K562 (cell line): Measurements from ENCODE around the gene COL5A1. TPM values are rescaled to one million over a fixed set of nuclear protein-coding genes. Genes with fewer than 3 reads are reported as not detected.
"Not testable (repeated sequence)": the region's sequence is repeated elsewhere in the genome, so short reads cannot be mapped to it uniquely, and the experiment has no call there.

Experiments
- ATAC-seq: fragments of 200-7000 bp; cut with Tn5 transposase; 3 replicates; pipeline ENCODE4 v1.9.1; 2020; ENCODE audit warnings: moderate library complexity
- BruUV-seq: library from RNA; stranded (reverse); fragments of 400-500 nt; replicated peaks from 2 replicates; lab custom pipeline; 2021; lab: Mats Ljungman, UMichigan
- CTCF ChIA-PET: fragments of 300-600 bp; formaldehyde crosslinking; extraction: SDS; loops from one replicate; lab custom pipeline; 2021; ENCODE audit warnings: low intra/inter-chr PET ratio; lab: Yijun Ruan, JAX
- POLR2A ChIA-PET: fragments of 300-600, 350-650 bp; sonication (Branson Sonifier 250); formaldehyde crosslinking; extraction: SDS; loops from one replicate; lab custom pipeline; 2021; ENCODE audit warnings: antibody characterized with exemption, inconsistent platforms; lab: Yijun Ruan, JAX
- DNase-seq, 4 experiments: peaks; one replicate each; pipeline versions ENCODE4 v3.0.0 to v3.0.0-alpha.2; 2011 to 2018; ENCODE audit warnings: low spot score in 3 of 4, mixed read lengths in 3 of 4; ENCODE audit errors: extremely low read depth in 1 of 4
- FAIRE-seq: peaks from 2 replicates; lab custom pipeline; 2011; peaks lifted over from hg19 to GRCh38; lab: Jason Lieb, UNC
- H2AFZ ChIP-seq: 2 replicates; pipeline ENCODE4 v1.6.0; 2011; ENCODE audit warnings: low read depth, low read length, control low read depth, inconsistent platforms
- H3K27ac ChIP-seq: fragments of 200-600 bp; 3 replicates; pipeline ENCODE4 v1.8.0; 2011; ENCODE audit warnings: low read depth, mild to moderate bottlenecking, control low read depth, inconsistent platforms, low read length, moderate library complexity, mixed read lengths; ENCODE audit errors: extremely low read depth
- H3K27me3 ChIP-seq, 2 experiments: fragments of 300-600 bp in 1 of 2; 2 replicates in 1 of 2; 3 replicates in 1 of 2; pipeline versions ENCODE4 v1.6.0 to v1.8.0; 2011; ENCODE audit warnings: inconsistent platforms in 2 of 2, low read length in 2 of 2, mild to moderate bottlenecking in 1 of 2, mixed read lengths in 1 of 2, moderate library complexity in 1 of 2; ENCODE audit not compliant: control insufficient read depth in 2 of 2, insufficient read depth in 2 of 2
- H3K36me3 ChIP-seq: fragments of 300-600 bp; 3 replicates; pipeline ENCODE4 v1.8.0; 2011; ENCODE audit warnings: mild to moderate bottlenecking, low read length, inconsistent platforms; ENCODE audit not compliant: control insufficient read depth, insufficient read depth
- H3K4me1 ChIP-seq, 2 experiments: fragments of 200-600 bp in 1 of 2; replicated peaks in 1 of 2; 2 replicates in 1 of 2; 3 replicates in 1 of 2; pipeline versions ENCODE4 v1.5.1 to v1.8.0; 2011; ENCODE audit warnings: inconsistent platforms in 2 of 2, low read length in 2 of 2, mild to moderate bottlenecking in 1 of 2, mixed read lengths in 1 of 2, moderate library complexity in 1 of 2; ENCODE audit not compliant: control insufficient read depth in 2 of 2, insufficient read depth in 2 of 2
- H3K4me2 ChIP-seq: 2 replicates; pipeline ENCODE4 v1.6.1; 2011; ENCODE audit warnings: low read length, control low read depth, inconsistent platforms, mixed read lengths; ENCODE audit not compliant: insufficient read depth
- H3K4me3 ChIP-seq: fragments of 200-600 bp; sonication (generic), shearing (Covaris generic); 2 replicates; pipeline ENCODE4 v1.5.1; 2016; ENCODE audit warnings: control low read depth, inconsistent platforms
- H3K79me2 ChIP-seq: fragments of 200-600 bp; 3 replicates; pipeline ENCODE4 v1.8.0; 2011; ENCODE audit warnings: low read length, inconsistent platforms; ENCODE audit not compliant: control insufficient read depth, insufficient read depth
- H3K9ac ChIP-seq, 2 experiments: 2 replicates each; pipeline versions ENCODE4 v1.6.0 to v1.6.1; 2011; ENCODE audit warnings: low read depth in 2 of 2, low read length in 2 of 2, control low read depth in 1 of 2, inconsistent platforms in 1 of 2, mild to moderate bottlenecking in 1 of 2, mixed read lengths in 1 of 2; ENCODE audit not compliant: insufficient read depth in 1 of 2
- H3K9me1 ChIP-seq: one replicate; pipeline ENCODE4 v1.6.0; 2011; ENCODE audit warnings: inconsistent platforms, mild to moderate bottlenecking, low read length, moderate library complexity; ENCODE audit not compliant: control insufficient read depth, insufficient read depth
- H3K9me3 ChIP-seq: replicated peaks from 2 replicates; pipeline ENCODE4 v1.5.1; 2011; ENCODE audit warnings: low read depth, low read length, inconsistent platforms; ENCODE audit not compliant: control insufficient read depth, insufficient read depth
- H4K20me1 ChIP-seq: replicated peaks from 2 replicates; pipeline ENCODE4 v1.6.1; 2011; ENCODE audit warnings: low read length, inconsistent platforms, mixed read lengths; ENCODE audit not compliant: control insufficient read depth, insufficient read depth
- FOXJ2 ChIP-seq: fragments of 200-800 bp; sonication (Bioruptor generic); IDR thresholded peaks from 2 replicates; pipeline ENCODE4 v1.6.1; 2016; ENCODE audit warnings: missing genetic modification characterization, missing compliant biosample characterization
- PCBP2 ChIP-seq: fragments of 200-400 bp; formaldehyde crosslinking; IDR thresholded peaks from 2 replicates; pipeline ENCODE4 v1.6.1; 2018; ENCODE audit warnings: low read length, low read depth, mild to moderate bottlenecking, moderate library complexity; ENCODE audit not compliant: poor library complexity, severe bottlenecking
- TFAM ChIP-seq: fragments of 250-450 bp; sonication (Bioruptor Pico); conservative IDR thresholded peaks from 2 replicates; pipeline ENCODE4 v1.5.0; 2021; ENCODE audit warnings: mild to moderate bottlenecking, moderate library complexity
- XRCC3 ChIP-seq: fragments of 450-650 bp; IDR thresholded peaks from 2 replicates; pipeline ENCODE4 v1.6.1; 2017; ENCODE audit warnings: mild to moderate bottlenecking, moderate library complexity
- WGBS: fragments of 100-300 bp; shearing (Covaris generic); methylation state at CpG from one replicate; pipeline ENCODE4 v1.1.6; 2016; ENCODE audit warnings: low coverage, mixed read lengths; ENCODE audit not compliant: insufficient coverage; ENCODE audit errors: missing lambda C conversion rate; 5-methylcytosine and 5-hydroxymethylcytosine counted together
- in situ Hi-C: fragments of 300-500 bp; cut with MboI; formaldehyde crosslinking; loops from 4 replicates; pipeline ENCODE4 v1.15.0; 2018; ENCODE audit warnings: inconsistent platforms, mixed read lengths
- intact Hi-C: fragments of 100-400 bp; cut with micrococcal nuclease; formaldehyde crosslinking; loops from 2 replicates; pipeline ENCODE4 v1.14.2; 2022
- polyA plus RNA-seq, 8 experiments: library from polyadenylated mRNA; depleted of rRNA in 4 of 8; stranded (reverse) in 5 of 8; unstranded in 3 of 8; fragments of >200 nt; fragmentation: Nextera tagmentation in 2 of 8; fragmentation: Illumina TruSeq in 1 of 8; extraction: Ambion mirVana in 2 of 8; extraction: Trizol in 1 of 8; gene quantifications; 2 replicates each; pipeline versions ENCODE4 v1.2.1 to v1.2.3, GENCODE V29; 2011 to 2014; ENCODE audit warnings: inconsistent platforms in 1 of 8, missing spikeins in 1 of 8
- total RNA-seq, 7 experiments: library from RNA; depleted of rRNA in 6 of 7; stranded (reverse); fragments of >200 nt in 6 of 7; fragmentation: Illumina TruSeq in 2 of 7; extraction: Trizol in 2 of 7; gene quantifications; 2 replicates each; pipeline versions ENCODE4 v1.2.1 to v1.2.3, GENCODE V29; 2011 to 2021; ENCODE audit warnings: low replicate concordance in 1 of 7

The COL5A1 gene
- total and polyA plus RNA-seq, 9 of the 15 experiments (the other 6 are each of a cell fraction or from before 2014, with no cell fraction given) = under 0.01 to 0.13 (median 0.04) TPM; not detected in 6

- CTCF ChIA-PET = not testable (repeated sequence)
These were observed 73.9 kb downstream of the COL5A1 start for GRCh38 chr9:134715536-134715935.

GRCh38 chr9:134716067-134716466, 74.5 kb downstream of the COL5A1 start:
- Histone ChIP-seq H2AFZ (no peak overlapping the region), H3K4me1 (no peaks in the 10 kb centered on the region), H3K9me3 (no peaks in the 10 kb centered on the region), H3K79me2 (no peaks in the 10 kb centered on the region), H3K4me2 (no peak overlapping the region), H4K20me1 (no peaks in the 10 kb centered on the region), H3K27ac (no peak overlapping the region), H3K9ac (no peak overlapping the region; a peak in 1 of 4 replicates), H3K36me3 (no peaks in the 10 kb centered on the region), H3K9me1 (no peaks in the 10 kb centered on the region), H3K4me3 (no peak overlapping the region), H3K27me3 (peaks cover 0 to 31% of the 10 kb centered on the region in 2 experiments; a peak in 3 of 5 replicates)
- no TSS peak for BruUV-seq
- CTCF ChIA-PET = no interaction called here
- POLR2A ChIA-PET = no interaction called here
- in situ Hi-C loops (no loop called here), intact Hi-C loops (no loop called here)
- 2% methylated on average over 8 of the region's 8 CpGs for WGBS
- ATAC-seq (no peak), DNase-seq (no peak), FAIRE-seq (no peak)
- TF ChIP-seq TFAM (CRISPR knock-in tag) (no peak), PCBP2 (no peak), FOXJ2 (no peak), XRCC3 (no peak)

More at GRCh38 chr9:134715536-134715935, 73.9 kb downstream of the COL5A1 start:
- H3K4me3 ChIP-seq, H3K4me1 ChIP-seq, in situ Hi-C loops, BruUV-seq, intact Hi-C loops, H3K36me3 ChIP-seq, H3K9me3 ChIP-seq, H3K9ac ChIP-seq, H3K4me2 ChIP-seq, H3K9me1 ChIP-seq, H3K79me2 ChIP-seq, H4K20me1 ChIP-seq, FAIRE-seq, H2AFZ ChIP-seq, POLR2A ChIA-PET, ATAC-seq, H3K27ac ChIP-seq, DNase-seq: not testable (repeated sequence)
- H3K27me3 ChIP-seq = peaks cover 0 to 31% of the 10 kb centered on the region in 2 experiments; a peak in 3 of 5 replicates
- WGBS = 0% methylated on average over 5 of the region's 5 CpGs
